IMR-90 (cell line): Measurements from ENCODE around the gene HIVEP3. TPM values are rescaled to one million over a fixed set of nuclear protein-coding genes. Genes with fewer than 3 reads are reported as not detected.
A peak's percentile ranks its signal among the peaks of the same experiment; 100 is the strongest.

ENCODE experiments used
- ATAC-seq: fragments of 200-7000 bp; cut with Tn5 transposase; 2 replicates; pipeline ENCODE4 v1.9.1; 2020; ENCODE audit warnings: low read depth, mild to moderate bottlenecking, moderate library complexity
- BruUV-seq: library from RNA; stranded (reverse); fragments of 400-500 nt; replicated peaks from 2 replicates; lab custom pipeline; 2021; lab: Mats Ljungman, UMichigan
- CTCF ChIA-PET: fragments of 300-600 bp; formaldehyde crosslinking; extraction: SDS; loops from one replicate; lab custom pipeline; 2021; ENCODE audit warnings: antibody characterized with exemption; lab: Yijun Ruan, JAX
- POLR2A ChIA-PET: fragments of 300-600 bp; sonication (Branson Sonifier 250); formaldehyde crosslinking; loops from one replicate; lab custom pipeline; 2022; ENCODE audit warnings: antibody characterized with exemption; ENCODE audit not compliant: unreplicated experiment; lab: Charles Lee
- DNase-seq: peaks from one replicate; pipeline ENCODE4 v3.0.0; 2013
- H2AFZ ChIP-seq: replicated peaks from 2 replicates; pipeline ENCODE3; 2013; ENCODE audit warnings: low read length, mild to moderate bottlenecking; ENCODE audit not compliant: poor library complexity
- H2AK5ac ChIP-seq: 2 replicates; pipeline ENCODE4 v1.6.1; 2013; ENCODE audit warnings: low read depth, low read length, inconsistent platforms
- H2AK9ac ChIP-seq: replicated peaks from 2 replicates; pipeline ENCODE3; 2013; ENCODE audit warnings: mild to moderate bottlenecking, low read depth, low read length, moderate library complexity; ENCODE audit not compliant: poor library complexity
- H2BK120ac ChIP-seq: 2 replicates; pipeline ENCODE4 v1.6.1; 2013; ENCODE audit warnings: low read depth, low read length, inconsistent platforms
- H2BK15ac ChIP-seq: 3 replicates; pipeline ENCODE4 v1.6.1; 2013; ENCODE audit warnings: low read depth, low read length, inconsistent platforms
- H2BK20ac ChIP-seq: 2 replicates; pipeline ENCODE4 v1.6.1; 2013; ENCODE audit warnings: low read depth, mild to moderate bottlenecking, inconsistent platforms, low read length, moderate library complexity
- H2BK5ac ChIP-seq: 2 replicates; pipeline ENCODE4 v1.6.1; 2013; ENCODE audit warnings: mild to moderate bottlenecking, low read depth, low read length, inconsistent platforms; ENCODE audit not compliant: poor library complexity, severe bottlenecking
- H3K14ac ChIP-seq: replicated peaks from 2 replicates; pipeline ENCODE4 v1.6.1; 2013; ENCODE audit warnings: low read depth, low read length, inconsistent platforms
- H3K18ac ChIP-seq: 2 replicates; pipeline ENCODE4 v1.6.1; 2013; ENCODE audit warnings: low read depth, low read length, control low read depth
- H3K23ac ChIP-seq: 2 replicates; pipeline ENCODE4 v1.6.1; 2013; ENCODE audit warnings: low read depth, low read length, inconsistent platforms
- H3K27ac ChIP-seq: 2 replicates; pipeline ENCODE4 v1.5.1; 2013; ENCODE audit warnings: mild to moderate bottlenecking, control low read depth, low read length; ENCODE audit not compliant: insufficient read depth
- H3K27me3 ChIP-seq: 2 replicates; pipeline ENCODE4 v1.6.1; 2013; ENCODE audit warnings: low read length; ENCODE audit not compliant: control insufficient read depth, insufficient read depth
- H3K36me3 ChIP-seq: 2 replicates; pipeline ENCODE4 v1.6.1; 2013; ENCODE audit warnings: low read length, mixed read lengths; ENCODE audit not compliant: control insufficient read depth, insufficient read depth
- H3K4ac ChIP-seq: 2 replicates; pipeline ENCODE4 v1.6.1; 2013; ENCODE audit warnings: low read depth, low read length, inconsistent platforms
- H3K4me1 ChIP-seq: 2 replicates; pipeline ENCODE4 v1.6.1; 2013; ENCODE audit warnings: low read length, mixed read lengths; ENCODE audit not compliant: control insufficient read depth, insufficient read depth
- H3K4me2 ChIP-seq: 2 replicates; pipeline ENCODE4 v1.6.1; 2013; ENCODE audit warnings: low read depth, mild to moderate bottlenecking, control low read depth, low read length, moderate library complexity
- H3K4me3 ChIP-seq: 2 replicates; pipeline ENCODE4 v1.5.1; 2013; ENCODE audit warnings: low read depth, mild to moderate bottlenecking, control low read depth, low read length, moderate library complexity; ENCODE audit not compliant: insufficient read depth
- H3K56ac ChIP-seq: 2 replicates; pipeline ENCODE4 v1.6.1; 2013; ENCODE audit warnings: low read length, inconsistent platforms; ENCODE audit not compliant: insufficient read depth; ENCODE audit errors: extremely low read depth
- H3K79me1 ChIP-seq, 2 experiments: 2 replicates each; pipeline ENCODE4 v1.6.1; 2013; ENCODE audit warnings: low read length in 2 of 2, inconsistent platforms in 1 of 2, low read depth in 1 of 2
- H3K9ac ChIP-seq: 2 replicates; pipeline ENCODE4 v1.6.1; 2013; ENCODE audit warnings: low read depth, low read length, control low read depth
- H3K9me1 ChIP-seq: 2 replicates; pipeline ENCODE4 v1.6.1; 2013; ENCODE audit warnings: low read length, inconsistent platforms; ENCODE audit not compliant: insufficient read depth
- H3K9me3 ChIP-seq: 2 replicates; pipeline ENCODE4 v1.6.1; 2013; ENCODE audit warnings: low read length; ENCODE audit not compliant: control insufficient read depth, insufficient read depth
- H4K20me1 ChIP-seq: 2 replicates; pipeline ENCODE4 v1.6.1; 2013; ENCODE audit warnings: low read length, inconsistent platforms; ENCODE audit not compliant: insufficient read depth
- H4K5ac ChIP-seq: 2 replicates; pipeline ENCODE4 v1.6.1; 2013; ENCODE audit warnings: mild to moderate bottlenecking, low read depth, low read length, control low read depth
- H4K8ac ChIP-seq, 2 experiments: 2 replicates each; pipeline ENCODE4 v1.6.1; 2013; ENCODE audit warnings: low read depth in 2 of 2, low read length in 2 of 2, control low read depth in 1 of 2, inconsistent platforms in 1 of 2
- H4K91ac ChIP-seq: 2 replicates; pipeline ENCODE4 v1.6.1; 2013; ENCODE audit warnings: low read depth, low read length, inconsistent platforms; ENCODE audit not compliant: insufficient read depth
- BHLHE40 ChIP-seq: fragments of 150-350 bp; IDR thresholded peaks from 2 replicates; pipeline ENCODE4 v1.6.1; 2016; ENCODE audit warnings: mild to moderate bottlenecking, low read depth, low read length
- CHD1 ChIP-seq: IDR thresholded peaks from 2 replicates; pipeline ENCODE4 v1.6.1; 2012; ENCODE audit warnings: low read depth, low read length, improper control_type of control experiment
- FOS ChIP-seq: fragments of 150-350 bp; IDR thresholded peaks from 2 replicates; pipeline ENCODE4 v1.6.1; 2016; ENCODE audit warnings: low read depth, low read length
- MXI1 ChIP-seq: IDR thresholded peaks from 2 replicates; pipeline ENCODE4 v1.6.1; 2012; ENCODE audit warnings: low read depth, mild to moderate bottlenecking, low read length, moderate library complexity, borderline replicate concordance
- NFE2L2 ChIP-seq: fragments of 150-350 bp; IDR thresholded peaks from 2 replicates; pipeline ENCODE4 v1.6.1; 2016; ENCODE audit warnings: low read depth, mild to moderate bottlenecking, low read length
- POLR2A ChIP-seq: IDR thresholded peaks from 2 replicates; pipeline ENCODE4 v1.6.1; 2012; ENCODE audit warnings: mild to moderate bottlenecking, low read depth, low read length
- RCOR1 ChIP-seq: IDR thresholded peaks from 2 replicates; pipeline ENCODE4 v1.6.1; 2012; ENCODE audit warnings: mild to moderate bottlenecking, low read length, improper control_type of control experiment; ENCODE audit not compliant: insufficient replicate concordance
- SMC3 ChIP-seq: fragments of 150-350 bp; IDR thresholded peaks from 2 replicates; pipeline ENCODE4 v1.6.1; 2016; ENCODE audit warnings: low read depth, mild to moderate bottlenecking, antibody characterized with exemption, low read length, moderate library complexity
- USF2 ChIP-seq: fragments of 150-350 bp; IDR thresholded peaks from 2 replicates; pipeline ENCODE4 v1.6.1; 2017; ENCODE audit warnings: mild to moderate bottlenecking, antibody characterized with exemption, low read length, low read depth
- WGBS, 2 experiments: methylation state at CpG; one replicate each; pipeline versions ENCODE4 v1.1.5 to v1.1.7; 2013; ENCODE audit warnings: missing lambda C conversion rate in 2 of 2; ENCODE audit not compliant: insufficient read length in 1 of 2; ENCODE audit errors: extremely low coverage in 2 of 2; 5-methylcytosine and 5-hydroxymethylcytosine counted together
- dilution Hi-C: fragments of 300-500 bp; cut with HindIII; formaldehyde crosslinking; loops from one replicate; pipeline ENCODE4 v1.14.3; 2018; ENCODE audit warnings: low sequenced_read_pairs; ENCODE audit not compliant: unreplicated experiment
- in situ Hi-C: fragments of 300-500 bp; cut with MboI; formaldehyde crosslinking; loops from 3 replicates; pipeline ENCODE4 v1.14.3; 2019; ENCODE audit warnings: low sequenced_read_pairs, inconsistent platforms, mixed read lengths
- intact Hi-C: fragments of 100-400 bp; cut with micrococcal nuclease; formaldehyde crosslinking; loops from 2 replicates; pipeline ENCODE4 v1.10.0; 2022
- polyA plus RNA-seq, 3 experiments: library from polyadenylated mRNA; depleted of rRNA; stranded (reverse); fragments of >200 nt; gene quantifications; 2 replicates each; pipeline ENCODE4 v1.2.3, GENCODE V29; 2012; ENCODE audit warnings: low replicate concordance in 1 of 3
- total RNA-seq: library from RNA; depleted of rRNA; stranded (reverse); fragments of >200 nt; gene quantifications from 2 replicates; pipeline ENCODE4 v1.2.3, GENCODE V29; 2012
- TF ChIP-seq, protein P1 (sequence below): conservative IDR thresholded peaks from 2 replicates; pipeline ENCODE4 v1.5.1; 2012; ENCODE audit warnings: mild to moderate bottlenecking, low read depth, low read length, improper control_type of control experiment

The HIVEP3 gene
- total and polyA plus RNA-seq, 2 of the 4 experiments (the other 2 are of a cell fraction): 1.4 to 4.0 TPM

- TF ChIP-seq USF2 (no peak), MXI1 (no peak)
Observed at GRCh38 chr1:41672641-41673361, 245.9 kb downstream of the HIVEP3 start (continued).

GRCh38 chr1:41672173-41672572 lies 246.5 kb downstream of the HIVEP3 start:
- Histone ChIP-seq H3K23ac (peak overlapping the region; percentile 76), H4K8ac (peak overlapping the region; percentile 73 to 93), H2AK9ac (peak overlapping the region; percentile 95), H3K79me1 (peaks cover 0 to 12% of the 10 kb centered on the region in 2 experiments; a peak in 2 of 4 replicates), H3K4me2 (peak overlapping the region; percentile 55), H3K9ac (0 out of 2 replicates have a peak overlapping the region, but pooled peaks have one; percentile 37), H3K9me1 (peaks cover 27% of the 10 kb centered on the region), H3K18ac (peak overlapping the region; percentile 96), H3K56ac (peak overlapping the region; percentile 78), H2BK15ac (peak overlapping the region; percentile 90; the same call in 2 of the 3 replicates), H2BK20ac (peak overlapping the region; percentile 97), H4K5ac (peak overlapping the region; percentile 87), H3K4me3 (no peak overlapping the region), H3K36me3 (no peaks in the 10 kb centered on the region), H3K14ac (peak overlapping the region; percentile 82), H4K91ac (peak overlapping the region; percentile 98), H3K9me3 (no peaks in the 10 kb centered on the region), H3K27ac (peak overlapping the region; percentile 93), H3K4me1 (peaks cover 39% of the 10 kb centered on the region), H2AK5ac (peak overlapping the region; percentile 97), H3K4ac (peak overlapping the region; percentile 96), H2AFZ (peak overlapping the region; percentile 75), H4K20me1 (no peaks in the 10 kb centered on the region), H2BK5ac (peak overlapping the region; percentile 98), H2BK120ac (peak overlapping the region; percentile 94), H3K27me3 (no peaks in the 10 kb centered on the region)
- ChIA-PET CTCF (interaction anchor here (1.1 kb wide), 1 partner anchor 8 kb away, joined by 3 read pairs; no protein-coding TSS in a partner anchor), POLR2A (interaction anchor here (0.7 kb wide), 1 partner anchor 66 kb away, joined by 3 read pairs; no protein-coding TSS in a partner anchor)
- BruUV-seq: no TSS peak
- dilution Hi-C loops (no loop called here), in situ Hi-C loops (no loop called here), intact Hi-C loops (loop anchor here (5.0 kb wide), 1 partner anchor 95 kb away; no protein-coding TSS in a partner anchor)
- ATAC-seq: peak; percentile 60
- DNase-seq: peak; percentile 86
- 40% methylated on average over 1 of the region's 4 CpGs; no CpG with 5 or more reads in 1 of the 2 experiments for WGBS, 2 experiments
- TF ChIP-seq, protein P1, sequence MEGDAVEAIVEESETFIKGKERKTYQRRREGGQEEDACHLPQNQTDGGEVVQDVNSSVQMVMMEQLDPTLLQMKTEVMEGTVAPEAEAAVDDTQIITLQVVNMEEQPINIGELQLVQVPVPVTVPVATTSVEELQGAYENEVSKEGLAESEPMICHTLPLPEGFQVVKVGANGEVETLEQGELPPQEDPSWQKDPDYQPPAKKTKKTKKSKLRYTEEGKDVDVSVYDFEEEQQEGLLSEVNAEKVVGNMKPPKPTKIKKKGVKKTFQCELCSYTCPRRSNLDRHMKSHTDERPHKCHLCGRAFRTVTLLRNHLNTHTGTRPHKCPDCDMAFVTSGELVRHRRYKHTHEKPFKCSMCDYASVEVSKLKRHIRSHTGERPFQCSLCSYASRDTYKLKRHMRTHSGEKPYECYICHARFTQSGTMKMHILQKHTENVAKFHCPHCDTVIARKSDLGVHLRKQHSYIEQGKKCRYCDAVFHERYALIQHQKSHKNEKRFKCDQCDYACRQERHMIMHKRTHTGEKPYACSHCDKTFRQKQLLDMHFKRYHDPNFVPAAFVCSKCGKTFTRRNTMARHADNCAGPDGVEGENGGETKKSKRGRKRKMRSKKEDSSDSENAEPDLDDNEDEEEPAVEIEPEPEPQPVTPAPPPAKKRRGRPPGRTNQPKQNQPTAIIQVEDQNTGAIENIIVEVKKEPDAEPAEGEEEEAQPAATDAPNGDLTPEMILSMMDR: no peak
- no peak for TF ChIP-seq SMC3
- 0 out of 2 replicates have a peak, but pooled peaks have one; percentile 32 for TF ChIP-seq POLR2A
- no peak for TF ChIP-seq RCOR1
- no peak for TF ChIP-seq CHD1
- TF ChIP-seq BHLHE40: peak; percentile 79
- TF ChIP-seq USF2: peak; percentile 89
- peak; percentile 32 for TF ChIP-seq FOS
- no peak for TF ChIP-seq NFE2L2
